Breast epithelium (tissue), 3 donors: Measurements from ENCODE around the gene ALB.

Source experiments
- CTCF ChIP-seq, 3 donors: fragments of 450-650 bp; IDR thresholded peaks; one replicate each; pipeline ENCODE4 v1.5.1; 2016 to 2017; ENCODE audit warnings: antibody characterized with exemption in 3 of 3, mild to moderate bottlenecking in 3 of 3, moderate library complexity in 3 of 3
- POLR2AphosphoS5 ChIP-seq, 3 donors: sonication (generic); formaldehyde crosslinking; IDR thresholded peaks; one replicate each; pipeline ENCODE4 v1.6.1; 2017; ENCODE audit warnings: antibody characterized with exemption in 3 of 3

- TF ChIP-seq POLR2AphosphoS5 (IDR thresholded peaks at IDR 0.05) = no peak
- no peak for TF ChIP-seq CTCF (IDR thresholded peaks at IDR 0.05)
Measured at GRCh38 chr4:73413294-73413755, 9.2 kb downstream of the ALB start.
